CD14-positive monocyte (primary cell): ENCODE measurements around the gene MBD5. TPM values are rescaled to one million over a fixed set of nuclear protein-coding genes. Genes with fewer than 3 reads are reported as not detected.

Experiments used
- DNase-seq, 3 donors: peaks; one replicate each; pipeline ENCODE4 v3.0.0-alpha.2; 2011 to 2022
- H2AFZ ChIP-seq: 2 replicates; pipeline ENCODE4 v1.6.0; 2012; ENCODE audit warnings: mild to moderate bottlenecking, low read depth, low read length, inconsistent platforms; ENCODE audit not compliant: insufficient read depth, poor library complexity, severe bottlenecking
- H3K27ac ChIP-seq, 2 donors: 1 replicate in 1 of 2; 2 replicates in 1 of 2; pipeline ENCODE4 v1.5.1; 2012 to 2013; ENCODE audit warnings: low read length in 2 of 2, control low read depth in 1 of 2, inconsistent platforms in 1 of 2, low read depth in 1 of 2, mild to moderate bottlenecking in 1 of 2
- H3K27me3 ChIP-seq, 2 donors: one replicate each; pipeline versions ENCODE4 v1.6.0 to v1.6.1; 2011 to 2013; ENCODE audit warnings: low read length in 2 of 2; ENCODE audit not compliant: control insufficient read depth in 2 of 2, insufficient read depth in 2 of 2
- H3K36me3 ChIP-seq, 2 donors: replicated peaks in 1 of 2; 1 replicate in 1 of 2; 2 replicates in 1 of 2; pipeline versions ENCODE4 v1.5.1 to v1.6.1; 2012 to 2013; ENCODE audit warnings: low read length in 2 of 2, control low read depth in 1 of 2, inconsistent platforms in 1 of 2, mild to moderate bottlenecking in 1 of 2; ENCODE audit not compliant: insufficient read depth in 2 of 2, control insufficient read depth in 1 of 2
- H3K4me1 ChIP-seq, 2 donors: 1 replicate in 1 of 2; 2 replicates in 1 of 2; pipeline versions ENCODE4 v1.5.1 to v1.6.1; 2012 to 2013; ENCODE audit warnings: low read length in 2 of 2, control low read depth in 1 of 2, inconsistent platforms in 1 of 2, mild to moderate bottlenecking in 1 of 2, moderate library complexity in 1 of 2; ENCODE audit not compliant: insufficient read depth in 2 of 2, control insufficient read depth in 1 of 2
- H3K4me2 ChIP-seq: replicated peaks from 2 replicates; pipeline ENCODE3; 2012; ENCODE audit warnings: low read length, moderate library complexity, mild to moderate bottlenecking; ENCODE audit not compliant: poor library complexity, severe bottlenecking; ENCODE audit errors: extremely low read depth
- H3K4me3 ChIP-seq, 3 experiments: fragments of 200-600 bp in 1 of 3; sonication (generic) in 1 of 3; replicated peaks in 1 of 3; 1 replicate in 2 of 3; 2 replicates in 1 of 3; pipeline ENCODE4 v1.5.1; 2011 to 2013; ENCODE audit warnings: low read length in 3 of 3, mild to moderate bottlenecking in 3 of 3, control low read depth in 2 of 3, low read depth in 2 of 3, inconsistent platforms in 1 of 3, moderate library complexity in 1 of 3
- H3K79me2 ChIP-seq: 2 replicates; pipeline ENCODE4 v1.6.0; 2012; ENCODE audit warnings: mild to moderate bottlenecking, control low read depth, inconsistent platforms, low read length, moderate library complexity; ENCODE audit not compliant: insufficient read depth
- H3K9ac ChIP-seq: 2 replicates; pipeline ENCODE4 v1.6.0; 2017; ENCODE audit warnings: low read length, mild to moderate bottlenecking; ENCODE audit not compliant: insufficient read depth, poor library complexity, severe bottlenecking
- H3K9me3 ChIP-seq, 2 donors: replicated peaks in 1 of 2; 1 replicate in 1 of 2; 2 replicates in 1 of 2; pipeline versions ENCODE4 v1.5.1 to v1.6.1; 2012 to 2013; ENCODE audit warnings: low read length in 2 of 2, control low read depth in 1 of 2; ENCODE audit not compliant: control insufficient read depth in 1 of 2, insufficient read depth in 1 of 2
- H4K20me1 ChIP-seq: 2 replicates; pipeline ENCODE4 v1.6.0; 2012; ENCODE audit warnings: mild to moderate bottlenecking, low read length, control low read depth, moderate library complexity; ENCODE audit not compliant: insufficient read depth
- H3K27ac Mint-ChIP-seq, 7 donors: one replicate each; pipeline ENCODE4 v1.8.0; 2020; ENCODE audit warnings: mild to moderate bottlenecking in 7 of 7, mixed read lengths in 7 of 7, moderate library complexity in 6 of 7, inconsistent platforms in 2 of 7
- H3K27me3 Mint-ChIP-seq, 3 donors: one replicate each; pipeline ENCODE4 v1.8.0; 2021 to 2022; ENCODE audit warnings: low read depth in 3 of 3, mild to moderate bottlenecking in 3 of 3, mixed read lengths in 3 of 3, moderate library complexity in 3 of 3, inconsistent platforms in 1 of 3
- H3K36me3 Mint-ChIP-seq, 2 donors: one replicate each; pipeline ENCODE4 v1.8.0; 2020; ENCODE audit warnings: mixed read lengths in 2 of 2, inconsistent platforms in 1 of 2, mild to moderate bottlenecking in 1 of 2
- H3K4me1 Mint-ChIP-seq: one replicate; pipeline ENCODE4 v1.8.0; 2020; ENCODE audit warnings: mild to moderate bottlenecking, mixed read lengths
- H3K4me3 Mint-ChIP-seq, 2 donors: one replicate each; pipeline ENCODE4 v1.8.0; 2020; ENCODE audit warnings: mild to moderate bottlenecking in 2 of 2, mixed read lengths in 2 of 2, moderate library complexity in 1 of 2
- H3K9me3 Mint-ChIP-seq, 7 donors: one replicate each; pipeline ENCODE4 v1.8.0; 2020 to 2022; ENCODE audit warnings: mixed read lengths in 7 of 7, mild to moderate bottlenecking in 6 of 7, moderate library complexity in 6 of 7, inconsistent platforms in 2 of 7
- CTCF ChIP-seq: fragments of 200-600 bp; IDR thresholded peaks from one replicate; pipeline ENCODE4 v1.8.0; 2022; ENCODE audit warnings: antibody characterized with exemption, mild to moderate bottlenecking
- WGBS: methylation state at CpG from one replicate; pipeline ENCODE4 v1.1.5; 2013; ENCODE audit warnings: missing lambda C conversion rate; ENCODE audit not compliant: insufficient coverage; 5-methylcytosine and 5-hydroxymethylcytosine counted together
- intact Hi-C, 2 donors: fragments of 100-400 bp; cut with micrococcal nuclease; formaldehyde crosslinking; loops; one replicate each; pipeline versions ENCODE4 v1.15.0 to v1.15.1; 2023
- polyA plus RNA-seq, 3 donors: library from polyadenylated mRNA; depleted of rRNA in 1 of 3; unstranded in 2 of 3; stranded (reverse) in 1 of 3; fragments of 300-500 nt in 2 of 3; fragments of >200 nt in 1 of 3; fragmentation: Illumina TruSeq in 2 of 3; gene quantifications; 1 replicate in 2 of 3; 2 replicates in 1 of 3; pipeline ENCODE4 v1.2.3, GENCODE V29; 2012 to 2021

MBD5 gene
- polyA plus RNA-seq, 3 donors = 2.3 to 5.7 (median 3.5) TPM

GRCh38 chr2:148173168-148173567 lies 152.3 kb downstream of the MBD5 start:
- no peaks in the 10 kb centered on the region for H3K79me2 ChIP-seq
- no peaks in the 10 kb centered on the region for H3K4me1 Mint-ChIP-seq
- H3K4me3 Mint-ChIP-seq = no peak overlapping the region
- no peak overlapping the region for H3K9ac ChIP-seq
- no peak for DNase-seq
- no peak overlapping the region for H3K27ac Mint-ChIP-seq
- H3K36me3 ChIP-seq = no peaks in the 10 kb centered on the region
- intact Hi-C loops = no loop called here
- no peak overlapping the region for H3K27ac ChIP-seq
- no peaks in the 10 kb centered on the region for H3K27me3 Mint-ChIP-seq
- TF ChIP-seq CTCF = no peak
- peaks cover 3 to 8% of the 10 kb centered on the region in 2 donors for H3K36me3 Mint-ChIP-seq
- peaks cover 4 to 30% (median 18%) of the 10 kb centered on the region in 7 donors for H3K9me3 Mint-ChIP-seq
- WGBS = 100% methylated on average over 12 of the region's 12 CpGs
- H3K4me3 ChIP-seq = no peak overlapping the region
- no peaks in the 10 kb centered on the region for H3K4me1 ChIP-seq
- H3K9me3 ChIP-seq = peaks cover 20 to 24% of the 10 kb centered on the region in 2 donors
- H4K20me1 ChIP-seq = no peaks in the 10 kb centered on the region
- no peak overlapping the region for H3K4me2 ChIP-seq
- no peaks in the 10 kb centered on the region for H3K27me3 ChIP-seq
- no peak overlapping the region for H2AFZ ChIP-seq

GRCh38 chr2:148177559-148177958 lies 156.7 kb downstream of the MBD5 start:
- no peaks in the 10 kb centered on the region for H3K27me3 ChIP-seq
- H3K4me3 ChIP-seq = no peak overlapping the region
- H3K79me2 ChIP-seq = no peaks in the 10 kb centered on the region
- peaks cover 5 to 10% of the 10 kb centered on the region in 2 donors for H3K36me3 ChIP-seq
- peaks cover 16 to 25% of the 10 kb centered on the region in 2 donors for H3K36me3 Mint-ChIP-seq
- H3K4me2 ChIP-seq = no peak overlapping the region
- no CpG with 5 or more reads among the region's 1 CpG for WGBS
- H3K27me3 Mint-ChIP-seq = peaks cover 0 to 1% (median 0%) of the 10 kb centered on the region in 3 donors
- no peaks in the 10 kb centered on the region for H3K4me1 Mint-ChIP-seq
- H3K27ac ChIP-seq = no peak overlapping the region
- no peak overlapping the region for H2AFZ ChIP-seq
- H3K4me3 Mint-ChIP-seq = no peak overlapping the region
- peaks cover 4 to 16% (median 6%) of the 10 kb centered on the region in 7 donors for H3K9me3 Mint-ChIP-seq
- TF ChIP-seq CTCF = no peak
- peaks cover 7 to 10% of the 10 kb centered on the region in 2 donors for H3K9me3 ChIP-seq
- H3K4me1 ChIP-seq = no peaks in the 10 kb centered on the region
- no peak overlapping the region for H3K9ac ChIP-seq
- no peak for DNase-seq
- H3K27ac Mint-ChIP-seq = no peak overlapping the region
- no peaks in the 10 kb centered on the region for H4K20me1 ChIP-seq
- intact Hi-C loops = no loop called here
